HG03103 (cell line): ENCODE measurements around the gene RPH3AL.
"Not testable (repeated sequence)": the region's sequence is repeated elsewhere in the genome, so short reads cannot be mapped to it uniquely, and the experiment has no call there.

Experiments used
- ATAC-seq: cut with Tn5 transposase; IDR thresholded peaks from one replicate; pipeline ENCODE4 v1.9.1; 2021; ENCODE audit warnings: low read depth; ENCODE audit not compliant: unreplicated experiment

RPH3AL gene

GRCh38 chr17:231191-231965 is 121.2 kb downstream of the RPH3AL start:
- no peak for ATAC-seq

- no peak for ATAC-seq
Observed at GRCh38 chr17:230395-230770, 122.2 kb downstream of the RPH3AL start.

GRCh38 chr17:229709-230394 is 122.8 kb downstream of the RPH3AL start:
- ATAC-seq, result no peak

- no peak for ATAC-seq
Observed at GRCh38 chr17:228951-229708, 123.5 kb downstream of the RPH3AL start.

- ATAC-seq, result no peak
Observed at GRCh38 chr17:227946-228615, 124.5 kb downstream of the RPH3AL start.

GRCh38 chr17:227078-227945 is 125.3 kb downstream of the RPH3AL start:
- no peak for ATAC-seq

GRCh38 chr17:226108-227077 is 126.2 kb downstream of the RPH3AL start:
- no peak for ATAC-seq

- ATAC-seq, result no peak
Observed at GRCh38 chr17:225551-225950, 127.1 kb downstream of the RPH3AL start.

GRCh38 chr17:224576-224975 is 128.0 kb downstream of the RPH3AL start:
- ATAC-seq, result not testable (repeated sequence)

GRCh38 chr17:223723-224471 is 128.7 kb downstream of the RPH3AL start:
- no peak for ATAC-seq

GRCh38 chr17:222172-222571 is 130.4 kb downstream of the RPH3AL start:
- no peak for ATAC-seq

- ATAC-seq, result no peak
Observed at GRCh38 chr17:219696-220095, 132.9 kb downstream of the RPH3AL start.

- ATAC-seq, result no peak
Observed at GRCh38 chr17:218432-219110, 134.0 kb downstream of the RPH3AL start.

- ATAC-seq, result no peak
Observed at GRCh38 chr17:216625-217024, 136.0 kb downstream of the RPH3AL start.

GRCh38 chr17:215563-216478 is 136.8 kb downstream of the RPH3AL start:
- ATAC-seq, result not testable (repeated sequence)

GRCh38 chr17:214881-215331 is 137.7 kb downstream of the RPH3AL start:
- ATAC-seq, result no peak
